ENCODE measurements around the gene RTF2.
"Not testable (repeated sequence)": the region's sequence is repeated elsewhere in the genome, so short reads cannot be mapped to it uniquely, and the experiment has no call there.

The RTF2 gene

DNA sequence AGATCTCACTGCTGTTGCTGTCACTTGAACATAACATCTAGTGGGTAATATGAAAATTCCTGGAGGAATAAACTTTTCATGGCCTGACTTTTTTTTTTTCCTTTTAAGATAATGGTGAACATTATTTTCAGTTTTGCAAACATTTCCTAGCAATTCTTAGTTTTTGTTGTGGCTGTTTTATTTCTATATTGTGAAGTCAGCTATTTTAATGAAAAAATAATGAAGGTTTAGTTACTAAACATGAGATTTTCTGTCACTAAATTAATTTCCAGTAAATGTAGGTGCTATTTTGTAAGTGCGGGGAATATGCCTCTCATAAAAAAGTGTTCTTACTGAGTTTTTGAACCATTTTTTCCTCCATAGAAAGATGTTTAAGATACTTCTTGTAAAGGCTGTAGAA, 32.7 kb downstream of the RTF2 start:
- DNase-seq (ENCODE audit: low read depth): no peak

DNA sequence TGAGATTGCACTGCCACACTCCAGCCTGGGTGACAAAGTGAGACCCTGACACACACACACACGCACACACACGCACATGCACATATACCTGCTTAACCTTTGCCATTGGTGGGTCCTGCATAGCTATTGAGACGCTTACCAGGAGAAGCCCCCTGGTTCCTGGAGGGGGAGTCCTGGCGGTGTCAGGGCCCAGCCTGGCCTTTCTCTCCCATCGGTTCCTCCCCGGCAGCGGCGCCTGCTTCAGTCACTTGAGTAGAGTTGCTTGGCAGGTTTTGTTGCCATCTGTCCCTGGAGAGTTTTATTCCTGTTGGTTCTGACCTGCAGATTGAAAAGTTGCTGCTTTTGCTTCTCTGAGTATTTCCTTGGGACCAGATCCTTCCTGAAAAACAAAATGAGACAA, 35.5 kb downstream of the RTF2 start:
- DNase-seq (ENCODE audit: low read depth): no peak

DNA sequence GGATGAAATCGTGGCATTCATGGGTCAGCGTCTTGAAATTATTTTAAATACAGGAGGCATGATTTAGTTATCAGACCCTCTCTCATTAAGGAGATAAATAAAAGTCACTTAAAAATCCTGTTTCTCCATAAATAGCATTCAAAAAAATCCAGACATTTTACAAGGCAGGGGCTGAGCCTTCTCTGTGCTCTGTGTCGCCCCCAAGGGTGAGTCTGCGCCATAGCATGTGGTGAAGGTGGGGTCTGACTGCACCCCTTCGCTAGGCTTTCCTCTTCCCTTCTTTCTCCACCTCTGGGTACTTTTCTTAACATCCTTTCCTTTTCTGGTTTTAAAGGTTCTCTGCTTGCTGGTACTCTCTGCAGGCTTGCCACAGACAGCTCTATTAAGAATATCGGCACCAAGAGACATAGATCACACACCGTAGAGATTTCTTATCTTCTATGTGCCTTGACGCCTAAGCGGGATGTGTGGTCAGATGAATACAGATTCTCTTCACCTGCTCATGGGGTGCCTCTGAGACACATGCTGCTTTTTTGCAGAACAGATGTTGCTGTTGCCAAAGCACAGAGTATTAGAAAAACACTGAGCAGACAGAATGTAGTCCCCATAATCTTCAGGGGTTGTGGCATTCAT, 36.1 kb downstream of the RTF2 start:
- no peak for DNase-seq (ENCODE audit: low read depth)

DNA sequence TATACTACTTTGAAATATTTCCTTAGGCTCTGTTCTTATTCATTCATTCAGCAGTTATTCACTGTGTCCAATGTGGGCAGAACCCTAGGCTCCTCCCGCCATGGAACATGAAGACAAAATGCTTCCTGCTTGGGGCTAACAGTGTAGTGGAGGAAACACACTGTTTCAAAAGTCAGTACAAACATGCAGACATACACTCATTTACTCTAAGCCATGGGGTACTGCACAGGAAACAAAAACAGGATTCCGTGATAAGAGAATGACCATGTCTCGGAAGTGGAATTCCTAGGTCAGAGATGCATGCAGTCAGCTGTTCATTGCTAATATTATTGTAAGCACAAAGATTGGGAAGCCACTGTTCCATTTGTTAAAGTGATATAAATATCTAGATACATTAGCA, 37.7 kb downstream of the RTF2 start:
- DNase-seq (ENCODE audit: low read depth): no peak

DNA sequence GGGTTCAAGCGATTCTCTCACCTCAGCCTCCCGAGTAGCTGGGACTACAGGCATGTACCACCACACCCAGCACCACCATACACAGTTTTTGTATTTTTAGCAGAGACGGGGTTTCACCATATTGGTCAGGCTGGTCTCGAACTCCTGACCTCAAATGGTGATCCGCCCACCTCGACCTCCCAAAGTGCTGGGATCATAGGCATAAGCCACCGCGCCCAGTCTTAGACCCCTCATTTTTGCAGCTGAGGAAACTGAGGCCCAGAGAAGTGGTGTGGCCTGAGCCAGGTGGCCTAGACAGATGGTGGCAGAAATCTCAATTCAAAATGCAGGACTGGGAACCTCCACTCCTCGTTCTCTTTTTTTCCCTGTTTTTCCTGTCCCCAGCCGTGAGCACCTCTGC, 43.5 kb downstream of the RTF2 start:
- DNase-seq (ENCODE audit: low read depth): no peak

DNA sequence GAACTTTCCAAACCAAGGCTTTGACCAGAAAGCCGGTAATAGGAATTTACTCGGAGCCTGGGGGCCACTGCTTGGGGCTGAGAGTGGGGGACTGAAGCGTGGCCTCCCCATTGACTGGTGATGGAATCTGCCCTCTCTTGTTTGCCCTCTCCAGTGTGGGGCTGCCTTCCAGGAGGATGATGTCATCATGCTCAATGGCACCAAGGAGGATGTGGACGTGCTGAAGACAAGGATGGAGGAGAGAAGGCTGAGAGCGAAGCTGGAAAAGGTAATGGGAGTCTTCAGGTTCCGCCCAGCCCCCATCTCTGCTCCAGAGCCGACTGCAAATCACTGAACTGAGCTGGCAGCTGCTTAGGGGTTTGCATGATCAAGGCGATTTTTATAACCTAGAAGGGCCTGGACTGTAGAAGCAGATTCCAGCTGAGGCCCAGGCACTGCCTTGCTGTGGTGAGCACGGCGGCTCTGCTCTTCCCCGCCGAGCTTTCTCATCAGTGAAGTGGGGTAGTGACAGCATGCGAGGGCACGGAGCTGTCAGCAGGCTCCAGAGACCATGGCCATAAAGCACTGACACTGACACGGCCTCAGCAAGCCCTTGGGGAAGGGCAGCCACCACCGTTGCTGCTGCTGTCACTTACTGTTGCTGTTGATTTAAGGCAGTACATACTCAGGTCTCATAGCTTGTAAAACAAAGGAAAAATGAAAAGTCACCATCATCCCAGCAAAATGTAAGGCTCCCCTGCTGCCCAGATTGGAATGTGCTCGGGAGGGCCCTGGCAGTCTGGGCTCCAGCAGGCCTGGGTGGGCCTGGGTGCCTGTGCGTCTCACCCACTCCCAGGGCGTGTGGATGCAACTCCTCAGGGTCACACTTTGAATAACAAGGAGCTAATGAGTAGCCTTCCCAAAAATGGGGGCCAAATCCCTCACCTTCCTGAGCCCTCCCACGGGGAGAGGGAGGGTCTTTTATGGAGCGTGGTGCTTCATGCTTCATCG, 45.0 kb downstream of the RTF2 start:
- DNase-seq (ENCODE audit: low read depth): no peak

DNA sequence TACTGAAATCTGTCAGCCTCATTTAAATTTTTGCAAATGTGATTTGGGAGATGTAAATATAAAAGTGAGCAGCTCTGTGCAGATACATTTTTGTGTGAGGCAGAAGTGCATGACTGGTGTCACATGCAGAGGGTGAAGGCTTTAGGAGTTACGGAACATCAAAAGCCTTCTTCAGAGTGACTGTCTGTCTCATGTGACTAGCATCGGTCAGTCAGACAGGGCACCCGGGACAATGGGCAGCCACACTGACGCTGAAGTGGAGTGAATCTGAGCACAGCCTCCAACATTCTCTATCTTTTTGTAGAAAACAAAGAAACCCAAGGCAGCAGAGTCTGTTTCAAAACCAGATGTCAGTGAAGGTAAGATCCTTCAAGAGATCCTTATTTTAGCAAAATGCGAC, 48.2 kb downstream of the RTF2 start:
- DNase-seq (ENCODE audit: low read depth): no peak

DNA sequence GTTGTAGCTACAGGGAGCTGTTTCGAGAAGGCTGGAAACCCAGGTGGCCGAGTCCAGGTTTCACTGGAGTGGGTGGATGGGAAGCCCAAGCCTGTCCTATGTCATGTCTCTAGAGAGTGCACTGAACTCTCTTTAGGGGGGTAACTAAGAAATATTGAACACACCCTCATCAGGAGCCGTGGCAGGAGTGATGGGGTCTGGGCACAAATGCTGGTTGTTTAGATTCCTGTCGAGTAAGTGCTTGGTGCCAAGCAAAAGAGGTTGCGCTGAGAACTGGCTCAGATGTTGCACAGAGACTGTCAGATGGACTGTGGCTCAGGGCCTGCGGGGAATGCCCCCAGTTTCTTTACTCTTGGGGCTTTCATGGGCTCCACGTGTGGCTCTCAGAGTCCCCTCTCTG, 48.8 kb downstream of the RTF2 start:
- DNase-seq (ENCODE audit: low read depth): no peak

DNA sequence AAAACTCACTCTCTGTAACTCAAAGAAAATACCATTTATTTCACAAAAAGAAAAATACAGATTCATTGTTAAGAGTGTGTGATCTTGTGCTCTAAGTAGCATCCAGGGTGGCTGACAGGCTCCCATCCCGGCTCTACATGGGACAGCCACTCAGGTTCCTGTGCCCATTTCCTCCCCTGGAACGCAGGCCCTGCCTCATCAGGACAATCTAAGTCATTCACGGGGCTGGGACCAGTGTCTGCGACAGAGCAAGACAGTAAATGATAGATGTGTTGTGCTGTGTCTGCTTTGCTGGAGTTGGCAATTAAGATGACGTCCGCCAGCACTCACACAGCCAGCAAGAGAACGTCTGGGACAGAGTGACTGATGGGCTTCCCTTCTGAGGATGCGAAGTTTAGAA, 49.2 kb downstream of the RTF2 start:
- DNase-seq (ENCODE audit: low read depth): no peak

DNA sequence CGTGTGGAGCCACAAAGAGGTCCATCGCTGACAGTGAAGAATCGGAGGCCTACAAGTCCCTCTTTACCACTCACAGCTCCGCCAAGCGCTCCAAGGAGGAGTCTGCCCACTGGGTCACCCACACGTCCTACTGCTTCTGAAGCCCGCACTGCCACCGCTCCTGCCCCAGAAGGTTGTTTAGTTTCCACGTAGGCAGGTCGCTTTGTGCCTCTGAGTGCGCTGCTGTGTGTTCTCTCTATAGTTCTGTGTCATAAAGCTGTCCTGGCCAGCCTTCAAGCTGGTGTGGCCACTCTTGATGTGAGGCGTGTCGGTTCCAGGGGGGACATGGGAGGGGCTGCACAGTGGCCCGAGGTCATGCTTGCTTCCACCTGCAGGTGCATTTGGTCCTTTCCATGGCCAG, 49.7 kb downstream of the RTF2 start:
- DNase-seq (ENCODE audit: low read depth): no peak

DNA sequence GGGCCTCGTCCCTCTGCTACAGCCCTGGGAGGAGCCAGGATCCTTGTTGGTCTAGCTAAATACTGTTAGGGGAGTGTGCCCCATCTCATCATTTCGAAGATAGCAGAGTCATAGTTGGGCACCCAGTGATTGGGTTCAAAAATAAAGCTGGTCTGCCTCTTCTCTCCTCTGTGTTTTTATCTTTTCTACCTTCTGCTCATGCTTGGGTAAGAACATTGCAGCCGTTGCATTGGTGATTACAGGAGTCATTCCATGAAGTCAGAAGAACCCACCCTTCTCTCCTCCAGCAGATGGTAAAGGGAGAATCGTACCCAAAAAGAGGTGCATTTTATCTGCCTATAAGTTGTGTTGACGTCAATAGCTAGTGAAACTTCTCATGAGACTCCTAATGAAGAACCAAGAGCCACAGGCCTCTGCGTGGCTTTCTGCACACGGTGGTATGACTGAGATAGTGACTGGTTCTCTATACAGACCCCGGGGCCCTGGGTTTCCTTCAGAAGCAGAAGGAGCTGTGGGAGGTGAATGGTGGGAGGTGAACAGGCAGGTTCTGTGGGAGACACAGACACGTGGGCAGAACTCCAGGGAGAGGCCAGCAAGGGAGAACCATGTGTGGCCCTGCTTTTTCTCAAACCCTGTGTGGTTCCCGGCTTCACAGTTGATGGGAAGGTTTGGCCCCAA, 50.4 kb downstream of the RTF2 start:
- DNase-seq (ENCODE audit: low read depth): no peak

DNA sequence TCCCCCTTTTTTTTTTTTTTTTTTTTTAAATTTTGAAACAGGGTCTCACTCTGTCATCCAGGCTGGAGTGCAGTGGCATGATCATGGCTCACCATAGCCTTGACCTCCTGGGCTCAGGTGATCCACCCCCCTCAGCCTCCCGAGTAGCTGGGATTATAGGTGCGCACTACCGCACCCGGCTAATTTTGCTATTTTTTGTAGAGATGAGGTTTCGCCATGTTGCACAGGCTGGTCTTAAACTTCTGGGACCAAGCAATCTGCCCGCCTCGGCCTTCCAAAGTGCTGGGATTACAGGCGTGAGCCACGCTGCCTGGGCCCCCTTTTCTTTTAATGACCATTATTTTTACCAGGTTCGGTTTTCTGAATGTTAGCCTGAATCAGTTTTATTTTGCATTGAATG, 51.1 kb downstream of the RTF2 start:
- DNase-seq (ENCODE audit: low read depth): no peak

DNA sequence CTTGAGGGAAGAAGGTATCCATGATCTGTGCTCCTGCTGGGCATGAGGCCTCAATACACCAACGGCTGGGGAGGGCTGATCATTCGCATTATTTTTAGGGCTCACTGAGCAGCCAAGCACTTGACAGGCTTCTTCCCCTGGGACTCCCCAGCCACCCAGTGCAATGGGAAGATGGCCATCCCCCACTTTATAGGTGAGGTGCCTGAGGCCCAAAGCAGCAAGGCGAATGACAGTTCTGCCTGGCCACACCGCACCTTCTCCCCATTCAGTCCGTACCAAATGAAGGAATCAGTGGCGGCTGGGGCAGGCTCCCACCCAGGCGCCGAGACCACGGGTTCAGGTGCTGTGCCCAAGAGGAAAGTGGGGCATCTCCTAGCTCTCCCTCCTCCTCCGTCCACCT, 51.8 kb downstream of the RTF2 start:
- DNase-seq (ENCODE audit: low read depth): no peak

DNA sequence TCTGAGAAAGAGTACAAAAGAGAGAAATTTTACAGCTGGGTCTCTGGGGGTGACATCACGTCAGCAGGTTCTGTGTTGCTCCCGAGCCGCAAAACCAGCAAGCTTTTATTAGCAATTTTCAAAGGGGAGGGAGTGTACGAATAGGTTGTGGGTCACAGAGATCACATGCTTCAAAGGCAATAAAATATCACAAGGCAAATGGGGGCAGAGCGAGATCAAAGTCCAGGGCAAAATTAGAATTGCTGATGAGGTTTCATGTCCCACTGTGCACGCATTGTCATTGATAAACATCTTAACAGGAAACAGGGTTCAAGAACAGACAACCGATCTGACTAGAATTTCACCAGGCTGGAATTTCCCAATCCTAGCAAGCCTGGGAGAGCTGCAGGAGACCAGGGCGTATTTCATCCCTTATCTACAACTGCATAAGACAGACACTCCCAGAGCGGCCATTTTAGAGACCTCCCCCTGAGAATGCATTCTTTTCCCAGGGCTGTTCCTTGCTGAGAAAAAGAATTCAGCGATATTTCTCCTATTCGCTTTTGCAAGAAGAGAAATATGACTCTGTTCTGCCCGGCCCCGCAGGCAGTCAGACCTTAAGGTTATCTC, 52.4 kb downstream of the RTF2 start:
- not testable (repeated sequence) for DNase-seq (ENCODE audit: low read depth)

DNA sequence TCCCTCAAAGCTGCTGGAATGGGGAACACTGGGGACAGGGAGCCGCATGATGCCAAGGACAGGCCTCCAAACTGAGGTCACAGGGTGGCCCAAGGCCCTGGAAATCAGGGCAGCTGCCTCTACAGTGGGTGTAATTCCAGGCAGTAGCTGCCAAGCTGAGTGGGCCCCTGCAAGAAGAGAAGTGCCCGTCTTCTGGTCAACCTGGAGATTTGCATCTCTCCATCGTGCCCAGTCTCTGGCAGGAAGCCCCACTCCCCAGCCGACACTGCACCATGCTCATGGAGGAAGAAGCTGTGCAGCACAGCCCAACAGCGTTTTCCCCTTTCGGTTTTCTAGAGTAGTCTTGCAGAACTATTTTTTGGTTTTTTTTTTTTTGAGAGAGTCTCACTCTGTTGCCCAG, 53.9 kb downstream of the RTF2 start:
- no peak for DNase-seq (ENCODE audit: low read depth)

DNA sequence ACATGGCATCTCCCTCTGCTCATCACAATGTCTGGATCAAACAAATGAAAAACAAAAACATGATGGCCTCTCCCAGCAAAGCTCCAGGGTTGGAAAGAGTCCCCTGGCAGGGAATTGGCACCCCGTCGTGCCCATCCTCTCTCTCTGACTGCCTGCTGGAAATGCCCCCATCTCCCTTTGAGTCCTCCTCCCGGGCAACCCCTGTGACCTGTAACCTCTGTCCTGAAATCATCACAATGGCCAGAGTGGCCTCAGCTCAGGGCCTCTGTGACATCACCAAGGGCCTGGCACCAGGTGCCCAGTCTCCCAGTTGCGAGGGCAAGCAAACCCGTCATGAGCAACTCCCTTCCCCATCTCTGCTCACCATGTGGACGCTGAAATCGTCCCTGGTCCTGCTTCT, 56.0 kb downstream of the RTF2 start, which contains the start of gene FAM209A:
TSS of gene FAM209A (plus strand) at position 301 of the 400 bp plus-strand sequence. CDS start at position 366, 65 bp downstream.
- DNase-seq (ENCODE audit: low read depth): not testable (repeated sequence)

DNA sequence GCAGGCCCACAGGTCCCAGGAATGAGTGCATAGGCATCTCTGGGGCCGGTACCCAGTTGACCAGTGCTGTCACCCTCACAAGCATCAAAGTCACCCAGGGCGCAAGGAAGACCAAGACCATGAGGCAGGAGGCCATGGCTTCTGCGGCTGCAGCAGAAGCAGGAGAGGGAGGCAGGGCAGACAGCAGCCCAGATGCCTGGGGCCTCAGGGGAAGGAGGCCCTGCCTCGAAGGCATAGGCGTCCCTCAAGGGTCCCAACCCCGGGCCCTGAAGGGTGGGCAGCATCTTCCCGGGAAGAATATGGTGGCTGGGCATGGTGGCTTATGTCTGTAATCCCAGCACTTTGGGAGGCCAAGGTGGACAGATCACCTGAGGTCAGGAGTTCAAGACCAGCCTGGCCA, 59.1 kb downstream of the RTF2 start:
- no peak for DNase-seq (ENCODE audit: low read depth)

DNA sequence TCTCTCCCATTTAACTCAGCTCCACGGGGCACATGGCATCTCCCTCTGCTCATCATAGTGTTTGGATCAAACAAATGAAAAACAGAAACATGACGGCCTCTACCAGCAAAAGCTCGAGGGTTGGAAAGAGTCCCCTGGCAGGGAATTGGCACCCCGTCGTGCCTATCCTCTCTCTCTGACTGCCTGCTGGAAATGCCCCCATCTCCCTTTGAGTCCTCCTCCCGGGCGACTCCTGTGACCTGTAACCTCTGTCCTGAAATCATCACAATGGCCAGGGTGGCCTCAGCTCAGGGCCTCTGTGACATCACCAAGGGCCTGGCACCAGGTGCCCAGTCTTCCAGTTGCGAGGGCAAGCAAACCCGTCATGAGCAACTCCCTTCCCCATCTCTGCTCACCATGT, 64.5 kb downstream of the RTF2 start, which contains the start of gene FAM209B:
TSS of gene FAM209B (plus strand) at position 301 of the 400 bp plus-strand sequence. CDS start at position 397, 96 bp downstream.
- DNase-seq (ENCODE audit: low read depth): not testable (repeated sequence)

DNA sequence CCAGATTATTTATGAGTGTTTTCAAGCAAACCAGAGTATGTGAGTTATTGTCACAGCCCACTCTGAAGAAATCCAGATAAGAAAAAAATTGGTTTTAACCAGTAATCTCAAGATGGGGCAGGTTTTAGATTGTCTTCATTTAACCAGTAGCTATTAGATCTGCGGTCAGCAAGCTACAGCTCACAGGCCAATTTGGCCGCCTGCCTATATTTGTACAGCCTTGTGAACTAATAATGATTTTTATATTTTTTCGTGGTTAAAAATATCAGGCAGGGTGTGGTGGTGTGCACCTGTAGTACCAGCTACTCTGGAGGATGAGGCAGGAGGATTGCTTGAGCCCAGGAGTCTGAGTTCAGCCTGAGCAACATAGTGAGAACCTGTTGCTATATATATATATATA, 69.6 kb downstream of the RTF2 start:
- DNase-seq (ENCODE audit: low read depth): no peak

DNA sequence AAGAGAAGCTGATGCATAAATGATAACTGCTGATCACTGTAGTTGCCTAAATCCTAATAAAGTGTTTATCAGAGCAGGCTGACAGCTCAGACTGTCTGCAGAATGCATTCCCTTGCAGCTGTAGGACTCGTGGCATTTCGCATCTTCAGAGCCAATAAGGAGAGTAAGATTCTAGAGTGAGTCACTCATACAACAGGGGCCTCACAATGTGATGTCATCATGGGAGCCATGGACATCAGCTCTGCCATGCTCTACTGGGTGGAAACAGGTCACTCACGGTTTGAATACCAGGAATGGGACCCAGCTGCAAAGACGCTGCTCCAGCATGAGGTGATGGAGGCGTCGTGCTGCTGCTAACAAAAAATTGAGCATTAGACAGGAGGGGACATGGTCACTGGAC, 72.0 kb downstream of the RTF2 start:
- no peak for DNase-seq (ENCODE audit: low read depth)

DNA sequence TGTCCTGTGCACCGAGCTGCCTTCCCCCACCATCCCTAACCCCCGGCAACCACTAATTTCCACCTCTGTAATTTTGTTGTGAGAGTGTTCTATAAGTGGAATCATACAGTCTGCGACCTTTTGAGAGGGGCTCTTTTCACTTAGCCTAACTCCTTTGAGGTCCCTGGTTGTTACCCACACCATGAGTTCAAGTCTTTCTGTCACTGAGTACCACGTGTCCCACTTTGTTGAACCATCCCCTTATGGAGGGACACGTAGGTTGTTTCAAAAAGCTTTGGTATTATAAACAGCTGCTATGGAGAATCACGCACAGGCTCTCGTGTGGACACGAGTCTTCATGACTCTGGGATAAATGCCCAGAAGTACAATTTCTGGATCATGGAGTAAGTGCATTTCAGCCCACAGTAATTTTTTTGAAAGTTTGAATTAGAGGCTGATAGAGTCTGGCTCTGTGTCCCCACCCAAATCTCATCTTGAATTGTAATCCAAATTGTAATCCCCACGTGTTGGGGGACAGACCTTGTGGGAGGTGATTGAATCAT, 74.1 kb downstream of the RTF2 start:
- DNase-seq (ENCODE audit: low read depth): no peak

DNA sequence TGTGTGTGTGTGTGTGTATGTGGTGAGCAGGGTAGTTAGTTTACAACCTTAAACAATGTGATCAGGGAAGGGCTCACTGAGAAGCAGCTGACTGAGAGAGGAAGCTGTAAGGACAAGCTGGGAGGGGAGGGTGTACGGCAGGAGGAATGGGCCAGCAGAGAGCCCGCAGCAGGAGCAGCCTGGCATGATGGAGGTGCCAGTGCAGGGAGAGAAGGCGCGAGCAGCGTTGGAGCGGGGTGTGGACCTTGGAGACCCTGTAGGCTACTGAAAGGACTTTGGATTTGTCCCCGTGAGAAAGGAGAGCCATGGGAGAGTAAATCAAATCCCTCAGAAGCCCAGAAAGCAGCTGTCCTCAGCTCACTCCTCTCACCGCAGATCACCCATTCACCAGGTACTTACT, 83.1 kb downstream of the RTF2 start:
- no peak for DNase-seq (ENCODE audit: low read depth)

Measured in fibroblast of the conjunctiva (primary cell).